C4-2B (cell line): ENCODE results near the gene CYP21A2.

ENCODE experiments used
- ZFX ChIP-seq: fragments of 450-650 bp; IDR thresholded peaks from 2 replicates; pipeline ENCODE4 v1.6.1; 2017
- TF ChIP-seq, protein P1 (sequence below): fragments of 450-650 bp; conservative IDR thresholded peaks from 2 replicates; pipeline ENCODE4 v1.5.1; 2017; ENCODE audit warnings: mild to moderate bottlenecking

DNA sequence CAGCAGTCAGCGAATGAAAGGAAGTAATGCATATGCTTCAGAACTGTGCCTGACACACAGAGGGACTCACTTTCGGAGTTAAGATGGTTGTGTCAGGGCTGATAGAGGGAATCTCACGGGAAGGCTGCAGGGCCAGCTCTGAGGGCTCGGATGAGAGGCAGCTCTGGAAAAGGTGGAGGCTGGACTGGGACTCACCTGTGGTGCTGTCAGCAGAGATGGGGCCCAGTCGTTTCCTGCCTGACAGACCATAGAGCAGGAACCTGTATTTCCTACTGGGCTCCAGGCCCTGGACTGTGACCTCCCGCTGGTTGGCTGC, 9.3 kb downstream of the CYP21A2 start:
- TF ChIP-seq, protein P1, sequence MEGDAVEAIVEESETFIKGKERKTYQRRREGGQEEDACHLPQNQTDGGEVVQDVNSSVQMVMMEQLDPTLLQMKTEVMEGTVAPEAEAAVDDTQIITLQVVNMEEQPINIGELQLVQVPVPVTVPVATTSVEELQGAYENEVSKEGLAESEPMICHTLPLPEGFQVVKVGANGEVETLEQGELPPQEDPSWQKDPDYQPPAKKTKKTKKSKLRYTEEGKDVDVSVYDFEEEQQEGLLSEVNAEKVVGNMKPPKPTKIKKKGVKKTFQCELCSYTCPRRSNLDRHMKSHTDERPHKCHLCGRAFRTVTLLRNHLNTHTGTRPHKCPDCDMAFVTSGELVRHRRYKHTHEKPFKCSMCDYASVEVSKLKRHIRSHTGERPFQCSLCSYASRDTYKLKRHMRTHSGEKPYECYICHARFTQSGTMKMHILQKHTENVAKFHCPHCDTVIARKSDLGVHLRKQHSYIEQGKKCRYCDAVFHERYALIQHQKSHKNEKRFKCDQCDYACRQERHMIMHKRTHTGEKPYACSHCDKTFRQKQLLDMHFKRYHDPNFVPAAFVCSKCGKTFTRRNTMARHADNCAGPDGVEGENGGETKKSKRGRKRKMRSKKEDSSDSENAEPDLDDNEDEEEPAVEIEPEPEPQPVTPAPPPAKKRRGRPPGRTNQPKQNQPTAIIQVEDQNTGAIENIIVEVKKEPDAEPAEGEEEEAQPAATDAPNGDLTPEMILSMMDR = no peak
- no peak for TF ChIP-seq ZFX
